Measurements from ENCODE around the gene DNAH2. TPM values are rescaled to one million over a fixed set of nuclear protein-coding genes. Genes with fewer than 3 reads are reported as not detected.

The DNAH2 gene
- total and polyA plus RNA-seq, 2 of the 4 experiments (the other 2 are of a cell fraction), result under 0.01 to 0.02 TPM

GRCh38 chr17:7755095-7755890 is 37.7 kb downstream of the DNAH2 start:
- no peak for ATAC-seq (ENCODE audit: low read depth)
- Histone ChIP-seq H2BK120ac (ENCODE audit: low read depth, low read length) (no peak overlapping the region), H2AFZ (replicated peaks; ENCODE audit: low read length, poor library complexity) (peak overlapping the region; percentile 75), H4K5ac (ENCODE audit: low read depth, low read length) (no peak overlapping the region), H2AK5ac (ENCODE audit: low read depth, low read length) (peak overlapping the region; percentile 59; the same call in 1 of the 2 replicates), H4K20me1 (ENCODE audit: insufficient read depth, low read length) (no peaks in the 10 kb centered on the region), H3K36me3 (ENCODE audit: control insufficient read depth, insufficient read depth, low read length) (no peaks in the 10 kb centered on the region), H3K9ac (ENCODE audit: low read depth, low read length) (no peak overlapping the region), H3K9me1 (ENCODE audit: insufficient read depth, low read length) (no peaks in the 10 kb centered on the region), H3K23ac (ENCODE audit: low read depth, low read length) (no peak overlapping the region), H3K9me3 (ENCODE audit: control insufficient read depth, insufficient read depth, low read length) (no peaks in the 10 kb centered on the region), H4K8ac (ENCODE audit: low read depth in 2 of 2, low read length in 2 of 2) (no peak overlapping the region), H4K91ac (ENCODE audit: insufficient read depth, low read depth, low read length) (no peak overlapping the region), H3K4me3 (ENCODE audit: insufficient read depth, low read depth, low read length) (no peak overlapping the region), H3K4me1 (ENCODE audit: control insufficient read depth, insufficient read depth, low read length) (peaks cover 5% of the 10 kb centered on the region), H3K27me3 (ENCODE audit: control insufficient read depth, insufficient read depth, low read length) (no peaks in the 10 kb centered on the region), H2AK9ac (replicated peaks; ENCODE audit: low read depth, low read length, poor library complexity) (peak overlapping the region; percentile 81), H2BK5ac (ENCODE audit: low read depth, low read length, poor library complexity, severe bottlenecking) (no peak overlapping the region), H2BK15ac (ENCODE audit: low read depth, low read length) (no peak overlapping the region), H3K79me1 (ENCODE audit: low read depth in 1 of 2, low read length in 2 of 2) (no peaks in the 10 kb centered on the region), H3K27ac (ENCODE audit: insufficient read depth, low read length) (no peak overlapping the region), H3K18ac (ENCODE audit: low read depth, low read length) (no peak overlapping the region), H3K4ac (ENCODE audit: low read depth, low read length) (peak overlapping the region; percentile 16; the same call in 1 of the 2 replicates), H3K14ac (replicated peaks; ENCODE audit: low read depth, low read length) (no peak overlapping the region; the same call in 1 of the 2 replicates), H3K56ac (ENCODE audit: extremely low read depth, insufficient read depth, low read length) (no peak overlapping the region), H2BK20ac (ENCODE audit: low read depth, low read length) (no peak overlapping the region), H3K4me2 (ENCODE audit: low read depth, low read length) (no peak overlapping the region)
- CTCF ChIA-PET, result no interaction called here
- intact Hi-C loops (cut with micrococcal nuclease), result no loop called here
- no peak for DNase-seq
- POLR2A ChIA-PET (ENCODE audit: unreplicated experiment), result no interaction called here
- BruUV-seq (replicated peaks), result no TSS peak
- in situ Hi-C loops (cut with MboI; ENCODE audit: low sequenced_read_pairs), result no loop called here
- dilution Hi-C loops (cut with HindIII; ENCODE audit: low sequenced_read_pairs, unreplicated experiment), result no loop called here
- 73% methylated on average over 5 of the region's 9 CpGs; no CpG with 5 or more reads in 1 of the 2 experiments for WGBS, 2 experiments (ENCODE audit: extremely low coverage in 2 of 2, insufficient read length in 1 of 2)
- TF ChIP-seq MAZ (IDR thresholded peaks at IDR 0.05; ENCODE audit: borderline replicate concordance, low read depth, low read length) (no peak), USF2 (IDR thresholded peaks at IDR 0.05; ENCODE audit: low read depth, low read length) (no peak), CHD1 (IDR thresholded peaks at IDR 0.05; ENCODE audit: low read depth, low read length) (no peak), RFX5 (IDR thresholded peaks at IDR 0.05; ENCODE audit: low read depth, low read length) (no peak), SMC3 (IDR thresholded peaks at IDR 0.05; ENCODE audit: low read depth, low read length) (no peak), POLR2A (IDR thresholded peaks at IDR 0.05; ENCODE audit: low read depth, low read length) (no peak), CTCF (conservative IDR thresholded peaks at IDR 0.05; ENCODE audit: low read depth, low read length) (no peak), NFE2L2 (IDR thresholded peaks at IDR 0.05; ENCODE audit: low read depth, low read length) (no peak), RAD21 (IDR thresholded peaks at IDR 0.05; ENCODE audit: low read length) (no peak), ELK1 (IDR thresholded peaks at IDR 0.05; ENCODE audit: borderline replicate concordance, low read depth, low read length) (no peak), MAFK (IDR thresholded peaks at IDR 0.05; ENCODE audit: low read depth, low read length) (no peak), CEBPB (IDR thresholded peaks at IDR 0.05; ENCODE audit: low read depth, low read length) (no peak), RCOR1 (IDR thresholded peaks at IDR 0.05; ENCODE audit: insufficient replicate concordance, low read length) (no peak), BHLHE40 (IDR thresholded peaks at IDR 0.05; ENCODE audit: low read depth, low read length) (no peak), FOS (IDR thresholded peaks at IDR 0.05; ENCODE audit: low read depth, low read length) (no peak)
